Daoy (cell line): ENCODE results near the gene BCKDK. TPM values are rescaled to one million over a fixed set of nuclear protein-coding genes. Genes with fewer than 3 reads are reported as not detected.
"Not testable (repeated sequence)": the region's sequence is repeated elsewhere in the genome, so short reads cannot be mapped to it uniquely, and the experiment has no call there.

Source experiments
- DNase-seq: peaks from one replicate; pipeline ENCODE4 v3.0.0-alpha.2; 2015; ENCODE audit warnings: low read depth
- total RNA-seq: library from RNA; depleted of rRNA; stranded (reverse); fragments of >200 nt; shearing (Covaris generic); gene quantifications from 2 replicates; pipeline ENCODE4 v1.2.3, GENCODE V29; 2014

The BCKDK gene
- total RNA-seq, 1 experiment from 2014 or later, result 18.1 TPM

DNA sequence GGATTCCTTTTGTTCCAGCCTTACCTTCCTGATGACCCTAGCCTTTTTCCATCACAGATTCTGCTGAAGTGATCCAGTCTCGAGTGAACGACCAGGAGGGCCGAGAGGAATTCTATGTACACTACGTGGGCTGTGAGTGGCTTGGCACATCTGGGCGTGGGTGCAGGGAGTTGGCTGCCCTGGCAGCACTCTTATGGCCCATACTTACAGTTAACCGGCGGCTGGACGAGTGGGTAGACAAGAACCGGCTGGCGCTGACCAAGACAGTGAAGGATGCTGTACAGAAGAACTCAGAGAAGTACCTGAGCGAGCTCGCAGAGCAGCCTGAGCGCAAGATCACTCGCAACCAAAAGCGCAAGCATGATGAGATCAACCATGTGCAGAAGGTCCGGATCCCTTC is 11.9 kb downstream of the BCKDK start:
- no peak for DNase-seq

DNA sequence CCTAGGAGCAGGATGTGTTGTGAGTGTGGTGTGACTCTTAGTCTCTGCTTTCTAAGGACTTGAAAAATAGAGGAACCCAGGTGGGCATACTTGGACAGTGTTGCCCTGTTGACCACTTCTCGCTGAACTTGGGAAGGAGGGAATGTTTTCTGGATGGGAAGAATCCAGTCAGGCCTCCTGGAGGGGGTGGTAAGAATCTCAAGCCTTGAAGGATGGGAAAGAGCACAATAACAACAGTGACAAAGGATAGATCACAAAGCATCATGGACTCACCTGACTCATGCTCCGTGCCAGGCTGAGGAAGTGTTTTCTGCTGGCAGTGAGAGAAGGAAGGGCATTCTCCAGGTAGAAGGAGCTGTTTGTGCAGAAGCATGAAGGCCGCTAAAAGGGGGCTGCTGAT is 17.7 kb downstream of the BCKDK start:
- no peak for DNase-seq

DNA sequence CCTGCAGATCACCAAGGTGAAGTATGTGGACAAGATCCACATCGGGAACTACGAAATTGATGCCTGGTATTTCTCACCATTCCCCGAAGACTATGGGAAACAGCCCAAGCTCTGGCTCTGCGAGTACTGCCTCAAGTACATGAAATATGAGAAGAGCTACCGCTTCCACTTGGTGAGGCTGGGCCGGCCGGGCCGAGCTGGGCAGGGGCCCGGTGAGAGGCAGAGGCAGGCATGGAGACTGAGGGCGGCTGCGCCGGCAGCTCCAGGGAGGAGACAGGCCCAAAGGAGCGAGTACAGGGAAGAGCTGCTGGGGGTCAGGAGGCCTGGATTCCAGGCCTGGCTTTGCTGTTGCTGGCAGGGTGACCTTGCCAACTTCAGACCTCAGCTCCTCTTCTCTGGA is 19.0 kb downstream of the BCKDK start:
- DNase-seq, result no peak

DNA sequence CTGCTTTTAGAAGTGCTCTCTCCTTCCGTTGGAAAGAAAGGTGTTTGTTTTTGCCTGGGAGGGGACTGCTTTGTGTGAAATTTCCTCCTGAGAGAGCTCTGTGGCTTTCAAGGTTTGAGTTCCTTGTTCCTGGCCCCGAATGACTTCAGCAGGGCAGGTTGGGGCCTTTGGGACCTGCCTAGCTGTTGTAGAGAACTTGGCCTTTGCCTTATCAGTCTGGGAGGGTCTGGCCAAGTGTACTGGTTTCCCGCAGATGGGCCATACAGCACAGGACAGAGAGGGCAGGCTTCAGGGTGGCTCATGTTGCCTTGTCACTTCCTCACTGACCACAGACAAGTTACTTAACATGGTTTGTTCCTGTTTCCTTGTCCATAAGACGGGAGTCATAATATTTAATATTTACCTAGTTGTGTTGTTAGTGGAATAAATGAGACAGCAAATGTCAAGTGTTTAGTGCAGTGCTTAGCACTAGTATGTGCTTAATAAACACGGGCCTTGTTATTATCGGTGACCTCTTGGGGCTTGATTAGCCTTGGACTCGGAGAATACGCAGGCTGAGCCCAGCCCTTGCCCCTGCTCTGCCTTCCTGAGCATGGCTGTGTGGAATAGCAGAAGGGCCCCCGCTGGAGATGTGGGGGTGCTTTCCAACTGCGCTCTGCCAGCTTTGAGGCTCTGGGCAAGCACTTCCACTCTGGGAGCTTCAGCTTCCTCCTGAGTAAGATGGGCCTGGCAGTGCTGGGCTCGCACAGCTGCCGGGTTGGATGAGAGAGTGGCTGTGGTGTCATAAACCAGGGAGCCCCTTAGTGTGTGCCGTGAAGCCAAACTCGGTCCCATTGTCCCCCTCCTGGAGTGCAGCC is 20.8 kb downstream of the BCKDK start:
- no peak for DNase-seq

DNA sequence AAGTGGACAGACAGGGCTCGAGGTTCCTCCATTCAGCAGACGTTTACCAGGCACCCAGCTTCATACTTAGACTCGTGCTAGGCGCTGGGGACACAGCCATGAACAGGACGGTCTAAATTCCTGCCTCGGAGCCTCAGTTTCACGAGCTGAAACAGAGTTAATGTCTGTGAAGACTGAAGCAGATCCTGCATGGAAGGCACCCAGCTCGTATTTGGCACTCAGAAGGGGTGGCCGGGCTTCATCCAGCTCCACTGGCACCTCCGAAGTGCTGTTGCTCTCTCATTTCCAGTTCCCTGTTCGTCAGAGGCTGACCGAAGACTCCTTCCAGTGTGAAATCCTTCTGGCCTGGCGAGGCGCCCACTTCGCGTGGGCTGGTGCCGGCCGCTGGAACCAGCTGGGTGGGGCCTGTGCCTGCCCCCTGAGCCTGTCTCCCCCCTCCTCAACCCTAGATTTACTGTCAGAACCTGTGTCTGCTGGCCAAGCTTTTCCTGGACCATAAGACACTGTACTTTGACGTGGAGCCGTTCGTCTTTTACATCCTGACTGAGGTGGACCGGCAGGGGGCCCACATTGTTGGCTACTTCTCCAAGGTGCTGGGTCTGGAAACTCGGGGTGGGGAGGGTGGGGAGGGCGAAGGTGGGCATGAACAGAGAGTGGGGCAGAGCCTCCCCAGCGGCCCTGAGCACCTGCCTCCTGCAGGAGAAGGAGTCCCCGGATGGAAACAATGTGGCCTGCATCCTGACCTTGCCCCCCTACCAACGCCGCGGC is 21.6 kb downstream of the BCKDK start:
- no peak for DNase-seq

DNA sequence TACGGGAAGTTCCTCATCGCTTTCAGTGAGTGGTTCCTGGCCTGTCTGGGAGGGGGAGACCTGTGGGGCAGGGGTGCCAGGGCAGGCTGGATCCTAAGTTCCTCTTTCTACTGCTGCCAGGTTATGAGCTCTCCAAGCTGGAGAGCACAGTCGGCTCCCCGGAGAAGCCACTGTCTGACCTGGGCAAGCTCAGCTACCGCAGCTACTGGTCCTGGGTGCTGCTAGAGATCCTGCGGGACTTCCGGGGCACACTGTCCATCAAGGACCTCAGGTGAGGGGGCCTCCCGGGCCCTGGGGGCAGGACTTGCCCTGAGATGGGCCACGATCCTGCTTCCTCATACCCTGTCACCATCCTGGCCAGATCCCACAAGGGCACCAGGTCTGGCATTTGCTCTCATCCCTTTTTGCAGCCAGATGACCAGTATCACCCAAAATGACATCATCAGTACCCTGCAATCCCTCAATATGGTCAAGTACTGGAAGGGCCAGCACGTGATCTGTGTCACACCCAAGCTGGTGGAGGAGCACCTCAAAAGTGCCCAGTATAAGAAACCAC is 22.2 kb downstream of the BCKDK start:
- DNase-seq, result no peak

DNA sequence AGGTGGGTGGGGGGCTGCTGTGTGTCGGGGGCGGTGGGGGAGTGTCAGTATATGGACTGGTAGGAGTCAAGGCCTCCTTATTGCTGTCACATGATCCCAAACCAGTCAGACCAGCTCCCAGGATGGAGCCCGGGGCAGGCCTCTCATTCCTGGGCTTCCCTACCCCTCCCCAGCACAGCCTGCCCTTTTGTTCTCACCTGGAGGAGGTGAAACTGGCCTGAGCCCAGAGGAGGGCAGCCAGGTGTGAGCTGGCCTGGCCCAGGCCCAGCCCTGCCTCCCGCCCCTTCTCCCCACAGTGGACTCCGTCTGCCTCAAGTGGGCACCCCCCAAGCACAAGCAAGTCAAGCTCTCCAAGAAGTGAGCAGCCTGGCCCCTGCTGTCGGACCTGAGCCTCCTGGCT is 22.7 kb downstream of the BCKDK start:
- no peak for DNase-seq

DNA sequence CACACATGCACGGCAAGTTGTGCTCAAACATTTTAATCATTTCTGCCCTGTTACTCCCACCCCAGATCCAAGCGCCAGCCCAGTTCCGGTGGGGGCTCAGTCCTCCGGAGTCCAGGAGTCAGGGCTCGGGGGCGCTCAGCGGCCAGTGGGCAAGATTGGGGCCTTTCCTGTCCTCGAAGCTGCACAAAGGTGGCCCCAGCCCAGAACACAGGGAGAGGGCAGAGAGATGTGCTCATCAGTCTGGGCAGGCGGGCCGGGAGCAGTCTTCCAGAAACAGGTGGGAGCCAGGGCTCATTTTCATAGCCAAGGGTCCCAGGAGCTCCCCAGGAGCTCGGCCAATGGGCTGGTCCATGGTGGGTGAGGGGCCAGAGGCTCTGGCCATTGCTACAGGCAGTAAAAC is 23.2 kb downstream of the BCKDK start:
- no peak for DNase-seq

DNA sequence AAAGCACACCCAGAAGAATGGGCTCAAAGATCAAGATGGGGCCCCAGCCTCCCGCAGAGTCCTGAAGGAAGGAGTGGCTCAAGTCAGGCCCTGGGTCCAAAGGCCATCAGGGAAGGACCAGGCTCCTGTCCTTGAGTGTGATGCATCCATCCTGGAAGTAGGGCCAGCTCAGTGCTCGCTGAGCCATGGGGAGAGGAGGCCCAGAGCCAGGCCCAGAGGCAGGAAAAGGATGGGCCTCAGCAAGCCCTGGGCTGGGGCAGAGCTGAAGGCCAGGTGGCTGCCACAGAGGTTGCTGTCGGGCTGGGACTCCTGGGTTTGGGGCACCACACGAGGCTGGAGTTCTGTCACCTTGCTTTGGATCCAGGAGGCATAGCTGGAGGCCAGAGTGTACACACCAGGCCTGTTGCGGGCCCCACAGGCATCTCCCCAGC is 23.7 kb downstream of the BCKDK start:
- DNase-seq, result no peak

DNA sequence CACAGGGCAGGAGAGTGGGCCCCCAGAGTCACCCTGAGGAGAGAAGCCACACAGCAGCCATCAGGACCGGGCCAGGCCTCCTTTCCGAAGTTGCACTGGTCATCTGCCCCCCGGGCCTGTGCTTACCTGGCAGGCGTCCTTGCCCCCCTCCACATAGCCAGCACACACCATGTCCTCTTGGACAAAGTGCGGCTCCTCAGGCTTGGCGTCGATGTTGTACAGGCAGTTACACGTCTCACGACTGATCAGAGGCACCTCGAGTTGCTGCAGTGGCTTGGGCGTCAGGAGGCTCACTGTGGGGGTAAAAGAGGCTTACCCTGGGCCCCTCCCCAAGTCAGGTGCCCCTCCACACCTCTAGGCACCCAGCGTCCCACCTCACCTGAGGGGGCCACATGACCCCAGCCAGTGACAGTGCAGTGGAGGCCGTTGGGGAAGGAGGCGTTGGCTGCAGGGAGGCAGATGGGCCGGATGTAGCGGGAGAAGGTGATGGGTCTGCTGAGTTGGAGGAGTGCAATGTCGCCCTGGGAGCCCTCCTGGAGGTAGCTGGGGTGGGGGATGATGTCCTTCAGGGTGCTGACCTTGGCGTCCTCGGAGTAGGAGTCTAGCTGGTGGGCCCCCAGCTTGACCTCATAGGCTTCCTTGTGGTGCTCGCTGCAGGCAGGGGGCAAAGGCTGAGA is 24.3 kb downstream of the BCKDK start:
- no peak for DNase-seq

DNA sequence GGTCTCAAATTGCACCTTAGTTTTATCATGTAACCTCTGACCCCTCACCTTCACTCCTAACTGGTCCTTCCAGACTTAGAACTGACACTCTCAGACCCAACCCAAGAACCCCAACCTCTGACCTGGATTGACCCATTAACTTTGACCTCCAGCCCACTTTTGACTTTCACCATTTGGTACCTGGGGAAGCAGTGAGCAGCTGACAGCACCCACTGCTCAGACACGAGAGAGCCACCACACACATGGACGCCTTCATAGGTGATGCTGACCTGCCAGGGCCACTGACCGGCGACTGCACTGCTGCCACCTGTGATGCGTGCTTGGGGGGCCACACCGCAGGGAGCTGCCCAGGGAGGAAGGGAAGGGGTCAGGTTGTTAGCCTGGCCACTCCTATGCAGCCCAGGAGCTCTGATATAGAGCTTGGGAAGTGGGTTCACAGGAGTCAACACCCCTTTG is 24.9 kb downstream of the BCKDK start:
- no peak for DNase-seq

DNA sequence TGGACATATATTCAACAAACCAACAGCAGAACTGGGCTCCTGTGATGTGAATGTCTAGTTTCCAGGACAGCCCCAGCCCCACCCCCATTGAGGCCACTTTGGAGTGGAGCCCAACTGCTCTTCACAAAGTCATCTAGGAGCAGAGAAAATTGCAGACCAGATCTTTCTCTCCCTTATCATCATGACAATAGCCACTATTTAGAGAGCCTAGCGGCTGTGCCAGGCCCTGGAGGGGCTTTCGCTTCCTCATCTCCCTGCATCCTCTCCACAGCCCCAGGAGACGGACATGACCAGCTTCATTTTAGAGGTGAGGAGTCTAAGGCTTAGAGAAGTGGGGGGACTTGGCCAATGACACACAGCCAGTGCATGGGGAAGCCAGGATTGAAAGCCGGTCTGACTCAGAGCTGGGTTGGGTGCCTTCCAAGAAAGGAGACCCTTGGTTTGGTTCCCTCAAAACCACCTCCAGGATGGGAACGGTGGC is 25.9 kb downstream of the BCKDK start:
- peak; percentile 19 for DNase-seq

DNA sequence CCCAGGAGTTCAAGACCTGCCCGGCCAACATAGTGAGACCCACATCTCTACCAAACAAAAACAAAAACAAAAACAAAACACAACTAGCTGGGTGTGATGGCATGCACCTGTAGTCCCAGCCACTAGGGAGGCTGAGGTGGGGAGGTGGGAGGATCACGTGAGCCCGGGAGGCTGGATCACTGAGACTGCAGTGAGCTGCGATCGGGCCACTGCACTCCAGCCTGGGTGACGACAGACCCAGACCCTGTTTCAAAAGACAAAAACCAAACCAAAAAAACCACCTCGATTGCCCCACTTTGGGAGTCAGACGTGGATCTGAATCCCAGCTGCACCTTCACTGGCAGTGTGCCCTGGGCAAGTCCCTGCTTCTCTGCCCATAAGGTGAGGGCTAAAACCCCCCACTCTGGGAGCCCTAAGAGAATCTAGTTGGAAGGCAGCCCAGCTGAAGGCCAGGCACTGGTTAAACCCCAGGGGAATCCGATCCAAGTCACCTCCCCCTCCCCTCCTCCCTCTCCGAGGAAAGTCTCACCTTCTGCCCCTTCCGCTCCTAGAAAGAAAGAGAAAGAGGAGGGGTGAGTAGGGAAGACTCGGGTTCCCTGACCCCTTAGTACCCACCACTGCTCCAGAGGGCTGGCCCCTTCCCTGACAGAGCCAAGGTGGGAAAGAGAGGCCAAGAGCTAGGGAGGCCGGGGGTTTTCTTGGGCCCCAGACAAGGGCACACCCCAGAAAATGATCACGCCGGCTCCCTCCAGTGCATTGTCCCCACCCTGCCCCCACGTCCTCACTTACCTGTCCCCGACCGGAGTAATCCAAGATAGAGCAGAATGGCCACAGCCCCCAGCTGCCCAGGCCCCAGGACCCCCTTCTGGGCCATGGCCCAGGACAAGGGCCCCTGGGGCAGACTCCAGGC is 26.7 kb downstream of the BCKDK start:
- DNase-seq, result no peak

DNA sequence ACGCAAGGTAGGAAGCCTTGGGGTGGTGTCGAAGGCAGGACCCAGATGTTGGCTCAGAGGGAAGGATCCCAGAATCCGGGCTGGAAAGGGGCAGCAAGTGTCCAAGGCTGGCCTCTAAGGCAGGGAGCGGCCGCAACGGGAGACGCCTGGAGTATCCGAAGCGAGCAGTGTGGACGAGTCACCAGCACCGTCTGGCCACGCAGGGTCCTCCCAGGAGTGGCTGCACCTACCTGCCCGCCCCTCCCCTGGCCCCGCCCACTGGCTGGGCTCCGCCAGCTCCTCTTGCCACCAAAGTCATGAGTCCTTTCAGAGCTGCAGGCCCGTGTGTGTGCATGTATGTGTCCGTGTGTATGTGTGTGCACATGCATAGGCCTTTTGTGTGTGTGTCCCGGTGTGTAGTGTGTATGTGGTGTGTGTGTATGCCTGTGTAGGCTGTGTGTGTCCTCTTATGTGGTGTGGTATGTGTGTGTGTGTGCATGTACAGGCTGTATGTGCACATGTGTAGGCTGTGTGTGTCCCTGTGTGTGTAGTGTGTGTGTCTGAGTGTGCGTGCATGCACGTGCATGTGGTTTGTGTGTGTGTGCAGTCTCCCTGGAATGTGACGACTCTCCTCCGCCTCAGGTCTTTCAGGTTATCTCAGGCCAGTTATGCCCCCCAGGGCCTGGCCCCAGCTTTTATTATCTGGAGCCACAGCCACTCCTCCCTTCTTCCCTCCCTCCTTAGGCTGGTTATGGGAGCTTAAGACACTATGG is 27.5 kb downstream of the BCKDK start, which contains the start of gene PRSS8:
Gene PRSS8 (minus strand): TSS at position 193 of the 752 bp plus-strand sequence. CDS start 229 bp downstream, outside the sequence.
- no peak for DNase-seq

DNA sequence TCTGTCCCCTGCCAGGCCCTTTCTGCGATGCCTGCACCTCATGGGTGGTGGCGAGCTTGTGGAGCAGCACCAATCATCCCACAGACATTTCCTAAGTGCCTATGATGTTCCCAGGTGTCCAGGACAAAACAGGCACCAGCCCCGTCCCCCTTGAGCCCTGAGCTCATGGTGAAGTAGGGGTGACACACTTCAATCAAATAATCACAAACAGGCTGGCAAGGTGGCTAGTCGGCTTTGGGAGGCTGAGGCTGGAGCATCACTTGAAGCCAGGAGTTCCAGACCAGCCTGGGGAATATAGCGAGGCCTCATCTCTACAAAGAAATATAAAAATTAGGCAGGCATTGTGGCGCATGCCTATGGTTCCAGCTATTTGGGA is 28.1 kb downstream of the BCKDK start:
- DNase-seq, result no peak

DNA sequence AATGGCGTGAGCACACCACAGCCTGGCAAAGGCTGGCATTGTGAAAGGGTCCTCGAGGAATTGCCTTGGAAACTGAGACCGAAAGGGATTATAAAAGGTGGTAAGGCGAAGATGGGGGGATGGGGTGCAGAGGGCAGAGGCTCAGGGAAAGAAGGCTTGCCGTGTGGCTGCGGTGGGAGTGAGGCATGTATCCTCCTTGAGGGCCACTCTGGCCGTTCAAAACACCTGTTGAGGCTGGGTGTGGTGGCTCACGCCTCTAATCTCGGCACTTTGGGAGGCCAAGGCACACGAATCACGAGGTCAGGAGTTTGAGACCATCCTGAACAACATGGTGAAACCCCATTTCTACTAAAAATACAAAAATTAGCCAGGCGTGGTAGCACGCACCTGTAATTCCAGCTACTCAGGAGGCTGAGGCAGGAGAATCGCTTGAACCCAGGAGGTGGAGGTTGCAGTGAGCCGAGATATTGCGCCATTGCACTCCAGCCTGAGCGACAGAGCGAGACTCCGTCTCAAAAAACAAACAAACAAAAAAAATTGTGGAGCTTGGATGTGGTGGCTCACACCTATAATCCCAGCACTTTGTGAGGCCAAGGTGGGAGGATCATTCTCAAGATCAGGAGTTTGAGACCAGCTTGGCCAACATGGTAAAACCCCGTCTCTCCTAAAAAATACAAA is 28.8 kb downstream of the BCKDK start:
- not testable (repeated sequence) for DNase-seq

DNA sequence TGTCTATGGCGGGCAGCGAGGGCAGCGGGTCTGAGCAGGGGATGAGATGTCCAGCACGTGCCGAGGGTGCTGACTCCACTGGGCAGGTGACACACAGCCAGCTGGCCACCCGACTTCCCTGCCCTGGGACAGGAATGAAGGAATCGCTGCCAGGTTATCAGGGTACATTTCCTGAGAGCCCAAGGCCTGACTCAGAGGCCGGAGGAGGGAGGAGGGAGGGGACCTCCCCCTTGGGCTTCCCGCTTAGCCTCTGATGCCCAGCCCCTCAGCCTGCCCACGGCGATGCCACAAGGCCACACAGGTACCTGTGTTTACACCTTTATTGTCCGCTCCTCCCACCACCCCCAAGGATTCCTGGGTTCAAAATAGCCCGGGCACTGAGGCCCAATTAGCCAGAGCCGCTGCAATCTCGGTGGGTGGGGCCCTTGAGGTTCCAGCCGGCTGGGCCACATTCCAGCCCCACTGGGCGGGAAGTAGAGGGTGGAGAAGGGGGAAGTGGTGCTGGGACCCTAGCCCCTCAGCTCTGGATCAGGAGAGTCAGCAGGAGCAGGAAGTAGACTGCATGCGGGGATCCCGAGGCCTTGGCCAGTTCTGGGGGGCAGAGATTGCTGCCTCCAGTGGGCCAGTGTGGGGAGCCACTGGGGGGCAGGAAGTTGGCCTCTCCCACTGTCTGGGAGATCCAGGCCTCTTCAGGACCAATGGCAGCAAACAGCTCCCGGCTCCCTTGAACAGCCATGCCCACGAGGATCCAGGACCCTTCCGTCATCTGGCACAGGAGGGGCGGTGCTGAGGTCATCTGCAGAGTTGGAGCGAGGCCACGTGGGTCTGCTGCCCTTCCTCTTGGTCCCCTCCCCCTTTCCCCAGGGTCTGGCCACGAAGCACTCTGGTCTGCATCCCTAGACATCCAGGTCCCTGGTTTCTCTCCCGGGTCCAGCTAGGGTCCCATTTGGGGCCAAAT is 30.7 kb downstream of the BCKDK start:
- DNase-seq, result peak; percentile 84

DNA sequence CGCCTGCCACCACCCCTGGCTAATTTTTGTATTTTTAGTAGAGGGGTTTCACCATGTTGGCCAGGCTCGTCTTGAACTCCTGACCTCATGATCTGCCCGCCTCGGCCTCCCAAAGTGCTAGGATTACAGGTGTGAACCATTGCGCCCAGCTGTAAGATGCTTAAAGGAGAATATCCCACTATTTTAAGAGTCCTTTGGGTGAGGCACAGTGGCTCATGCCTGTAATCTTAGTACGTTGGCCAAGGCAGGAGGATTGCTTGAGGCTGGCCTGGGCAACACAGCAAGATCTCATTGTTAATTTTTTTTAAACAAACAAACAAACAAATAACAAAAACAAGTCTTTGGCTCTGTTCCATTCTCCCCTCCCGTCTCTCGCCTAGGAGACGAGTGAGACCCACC is 32.9 kb downstream of the BCKDK start:
- not testable (repeated sequence) for DNase-seq
